ENCODE measurements around the gene HGFAC. TPM values are rescaled to one million over a fixed set of nuclear protein-coding genes. Genes with fewer than 3 reads are reported as not detected.

HGFAC gene
- polyA plus RNA-seq, 1 donor from 2014 or later: 16.2 TPM

DNA sequence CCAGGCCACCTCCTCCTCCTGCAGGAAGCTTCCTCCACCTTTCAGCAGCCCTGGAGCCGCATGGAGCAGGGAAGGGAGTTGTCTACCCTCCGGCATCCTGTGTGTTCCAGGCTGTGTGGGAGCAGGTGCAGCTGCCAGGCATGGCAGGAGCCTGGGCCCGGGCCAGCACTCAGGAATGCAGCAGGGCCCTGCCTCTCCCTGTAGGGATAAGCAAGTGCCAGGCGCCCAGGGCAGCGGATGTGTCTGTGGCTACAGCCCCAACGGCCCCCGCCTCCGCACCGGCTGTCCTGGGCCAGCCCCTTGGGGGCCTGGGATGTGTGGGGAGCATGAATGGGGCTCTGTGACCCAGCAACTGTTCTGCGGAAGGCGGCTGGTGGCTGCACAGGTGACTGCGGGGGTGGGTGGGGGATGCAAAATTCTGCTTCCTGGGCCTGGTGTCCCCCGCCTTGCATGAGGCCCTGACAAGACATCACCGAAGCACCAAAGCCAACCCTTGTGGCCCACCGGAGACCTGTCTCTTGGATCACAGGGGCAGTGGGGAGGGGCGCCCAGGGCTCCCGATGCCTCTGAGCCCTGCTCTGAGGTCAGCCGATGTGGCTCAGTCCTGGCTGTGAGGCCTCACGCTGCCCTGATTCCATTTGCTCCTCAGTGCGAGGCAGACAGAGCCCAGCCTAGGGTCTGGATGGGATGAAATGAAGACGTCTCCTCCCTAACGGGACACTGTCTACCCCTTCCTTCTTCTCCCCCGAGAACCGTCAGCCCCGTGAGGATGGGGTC is 19.9 kb downstream of the HGFAC start:
- Histone ChIP-seq H3K79me2 (replicated peaks; ENCODE audit: insufficient read depth, low read length) (no peaks in the 10 kb centered on the region), H3K9me3 (ENCODE audit: low read length) (no peaks in the 10 kb centered on the region), H3K4me2 (ENCODE audit: low read length) (no peak overlapping the region), H3K9me2 (ENCODE audit: insufficient read depth, low read length) (no peaks in the 10 kb centered on the region), H3K27ac (ENCODE audit: low read length) (no peak overlapping the region), H3F3A (ENCODE audit: insufficient read depth, low read length, poor library complexity, severe bottlenecking) (no peaks in the 10 kb centered on the region), H3K27me3 (ENCODE audit: insufficient read depth, low read depth, low read length) (no peaks in the 10 kb centered on the region), H3K9ac (ENCODE audit: low read length) (no peak overlapping the region), H4K20me1 (ENCODE audit: insufficient read depth) (no peaks in the 10 kb centered on the region), H2AFZ (ENCODE audit: low read depth, low read length) (no peak overlapping the region), H3K4me3 (ENCODE audit: low read length) (no peak overlapping the region), H3K36me3 (ENCODE audit: insufficient read depth, low read length) (no peaks in the 10 kb centered on the region)
- TF ChIP-seq EP300 (conservative IDR thresholded peaks at IDR 0.05; ENCODE audit: poor library complexity, severe bottlenecking): no peak
- no peak for TF ChIP-seq EZH2 (IDR thresholded peaks at IDR 0.05; ENCODE audit: borderline replicate concordance, insufficient read depth, low read length, poor library complexity, severe bottlenecking)
- TF ChIP-seq, protein P1, sequence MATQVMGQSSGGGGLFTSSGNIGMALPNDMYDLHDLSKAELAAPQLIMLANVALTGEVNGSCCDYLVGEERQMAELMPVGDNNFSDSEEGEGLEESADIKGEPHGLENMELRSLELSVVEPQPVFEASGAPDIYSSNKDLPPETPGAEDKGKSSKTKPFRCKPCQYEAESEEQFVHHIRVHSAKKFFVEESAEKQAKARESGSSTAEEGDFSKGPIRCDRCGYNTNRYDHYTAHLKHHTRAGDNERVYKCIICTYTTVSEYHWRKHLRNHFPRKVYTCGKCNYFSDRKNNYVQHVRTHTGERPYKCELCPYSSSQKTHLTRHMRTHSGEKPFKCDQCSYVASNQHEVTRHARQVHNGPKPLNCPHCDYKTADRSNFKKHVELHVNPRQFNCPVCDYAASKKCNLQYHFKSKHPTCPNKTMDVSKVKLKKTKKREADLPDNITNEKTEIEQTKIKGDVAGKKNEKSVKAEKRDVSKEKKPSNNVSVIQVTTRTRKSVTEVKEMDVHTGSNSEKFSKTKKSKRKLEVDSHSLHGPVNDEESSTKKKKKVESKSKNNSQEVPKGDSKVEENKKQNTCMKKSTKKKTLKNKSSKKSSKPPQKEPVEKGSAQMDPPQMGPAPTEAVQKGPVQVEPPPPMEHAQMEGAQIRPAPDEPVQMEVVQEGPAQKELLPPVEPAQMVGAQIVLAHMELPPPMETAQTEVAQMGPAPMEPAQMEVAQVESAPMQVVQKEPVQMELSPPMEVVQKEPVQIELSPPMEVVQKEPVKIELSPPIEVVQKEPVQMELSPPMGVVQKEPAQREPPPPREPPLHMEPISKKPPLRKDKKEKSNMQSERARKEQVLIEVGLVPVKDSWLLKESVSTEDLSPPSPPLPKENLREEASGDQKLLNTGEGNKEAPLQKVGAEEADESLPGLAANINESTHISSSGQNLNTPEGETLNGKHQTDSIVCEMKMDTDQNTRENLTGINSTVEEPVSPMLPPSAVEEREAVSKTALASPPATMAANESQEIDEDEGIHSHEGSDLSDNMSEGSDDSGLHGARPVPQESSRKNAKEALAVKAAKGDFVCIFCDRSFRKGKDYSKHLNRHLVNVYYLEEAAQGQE (IDR thresholded peaks at IDR 0.05; ENCODE audit: borderline replicate concordance): no peak
- TF ChIP-seq POLR2AphosphoS5 (IDR thresholded peaks at IDR 0.05): no peak
- no peak for TF ChIP-seq RAD21 (conservative IDR thresholded peaks at IDR 0.05)
- no peak for TF ChIP-seq SMC3 (conservative IDR thresholded peaks at IDR 0.05; ENCODE audit: poor library complexity)
- TF ChIP-seq, protein P2, sequence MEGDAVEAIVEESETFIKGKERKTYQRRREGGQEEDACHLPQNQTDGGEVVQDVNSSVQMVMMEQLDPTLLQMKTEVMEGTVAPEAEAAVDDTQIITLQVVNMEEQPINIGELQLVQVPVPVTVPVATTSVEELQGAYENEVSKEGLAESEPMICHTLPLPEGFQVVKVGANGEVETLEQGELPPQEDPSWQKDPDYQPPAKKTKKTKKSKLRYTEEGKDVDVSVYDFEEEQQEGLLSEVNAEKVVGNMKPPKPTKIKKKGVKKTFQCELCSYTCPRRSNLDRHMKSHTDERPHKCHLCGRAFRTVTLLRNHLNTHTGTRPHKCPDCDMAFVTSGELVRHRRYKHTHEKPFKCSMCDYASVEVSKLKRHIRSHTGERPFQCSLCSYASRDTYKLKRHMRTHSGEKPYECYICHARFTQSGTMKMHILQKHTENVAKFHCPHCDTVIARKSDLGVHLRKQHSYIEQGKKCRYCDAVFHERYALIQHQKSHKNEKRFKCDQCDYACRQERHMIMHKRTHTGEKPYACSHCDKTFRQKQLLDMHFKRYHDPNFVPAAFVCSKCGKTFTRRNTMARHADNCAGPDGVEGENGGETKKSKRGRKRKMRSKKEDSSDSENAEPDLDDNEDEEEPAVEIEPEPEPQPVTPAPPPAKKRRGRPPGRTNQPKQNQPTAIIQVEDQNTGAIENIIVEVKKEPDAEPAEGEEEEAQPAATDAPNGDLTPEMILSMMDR (IDR thresholded peaks at IDR 0.05; ENCODE audit: poor library complexity, severe bottlenecking): no peak
- no peak for TF ChIP-seq MXI1 (conservative IDR thresholded peaks at IDR 0.05; ENCODE audit: poor library complexity, severe bottlenecking)
- no peak for TF ChIP-seq TAF1 (IDR thresholded peaks at IDR 0.05; ENCODE audit: low read depth)

DNA sequence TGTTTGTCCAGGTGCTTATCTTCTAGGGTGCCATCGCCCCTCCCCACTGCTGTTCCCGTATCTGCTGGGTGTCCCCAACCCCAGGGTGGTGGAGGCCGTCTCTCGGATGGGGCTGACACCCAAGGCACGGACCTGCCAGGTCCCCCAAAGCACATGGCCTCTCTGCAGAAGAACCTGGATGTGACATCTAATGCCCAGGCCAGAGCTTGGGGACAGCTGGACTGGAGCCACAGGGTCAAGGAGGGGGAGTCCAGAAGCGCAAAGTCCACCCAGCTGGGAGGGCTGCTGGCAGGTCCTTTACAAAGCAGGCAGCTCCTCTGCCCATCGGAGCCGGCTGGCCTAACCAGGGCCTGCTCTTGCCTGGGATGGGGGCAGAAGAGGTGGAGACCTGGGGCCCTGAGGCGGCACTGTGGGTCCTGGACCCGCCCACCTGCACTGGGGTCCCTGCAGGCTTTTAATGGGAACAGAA is 20.6 kb downstream of the HGFAC start:
- no peaks in the 10 kb centered on the region for H4K20me1 ChIP-seq (ENCODE audit: insufficient read depth)
- H3K27me3 ChIP-seq (ENCODE audit: insufficient read depth, low read depth, low read length): no peaks in the 10 kb centered on the region
- no peaks in the 10 kb centered on the region for H3K79me2 ChIP-seq (replicated peaks; ENCODE audit: insufficient read depth, low read length)
- H3K9me3 ChIP-seq (ENCODE audit: low read length): no peaks in the 10 kb centered on the region
- no peak for TF ChIP-seq EP300 (conservative IDR thresholded peaks at IDR 0.05; ENCODE audit: poor library complexity, severe bottlenecking)
- no peak for TF ChIP-seq TAF1 (IDR thresholded peaks at IDR 0.05; ENCODE audit: low read depth)
- no peak for TF ChIP-seq EZH2 (IDR thresholded peaks at IDR 0.05; ENCODE audit: borderline replicate concordance, insufficient read depth, low read length, poor library complexity, severe bottlenecking)
- no peak for TF ChIP-seq RAD21 (conservative IDR thresholded peaks at IDR 0.05)
- no peak for TF ChIP-seq SMC3 (conservative IDR thresholded peaks at IDR 0.05; ENCODE audit: poor library complexity)
- TF ChIP-seq, protein P2 (IDR thresholded peaks at IDR 0.05; ENCODE audit: poor library complexity, severe bottlenecking): no peak
- no peak overlapping the region for H3K4me2 ChIP-seq (ENCODE audit: low read length)
- no peaks in the 10 kb centered on the region for H3F3A ChIP-seq (ENCODE audit: insufficient read depth, low read length, poor library complexity, severe bottlenecking)
- H3K36me3 ChIP-seq (ENCODE audit: insufficient read depth, low read length): no peaks in the 10 kb centered on the region
- no peak overlapping the region for H3K27ac ChIP-seq (ENCODE audit: low read length)
- no peaks in the 10 kb centered on the region for H3K9me2 ChIP-seq (ENCODE audit: insufficient read depth, low read length)
- H2AFZ ChIP-seq (ENCODE audit: low read depth, low read length): no peak overlapping the region
- no peak overlapping the region for H3K4me3 ChIP-seq (ENCODE audit: low read length)
- no peak overlapping the region for H3K9ac ChIP-seq (ENCODE audit: low read length)

Measured in neural cell (in vitro differentiated cells).